A673 (cell line): ENCODE results near the gene KCNMB1. TPM values are rescaled to one million over a fixed set of nuclear protein-coding genes. Genes with fewer than 3 reads are reported as not detected.

Experiments used
- BruUV-seq: library from RNA; stranded (reverse); fragments of 400-500 nt; replicated peaks from 2 replicates; lab custom pipeline; 2021; lab: Mats Ljungman, UMichigan
- CTCF ChIA-PET: fragments of 300-600 bp; sonication (Branson Sonifier 250); formaldehyde crosslinking; loops from one replicate; lab custom pipeline; 2022; ENCODE audit warnings: antibody characterized with exemption; lab: Charles Lee
- POLR2A ChIA-PET: fragments of 300-600 bp; sonication (Branson Sonifier 250); formaldehyde crosslinking; loops from one replicate; lab custom pipeline; 2022; ENCODE audit warnings: antibody characterized with exemption; ENCODE audit not compliant: low non-redundant PET; lab: Charles Lee
- DNase-seq: peaks from one replicate; pipeline ENCODE4 v3.0.0-alpha.2; 2015; ENCODE audit warnings: low spot score
- H3K27ac ChIP-seq: fragments of 200-600 bp; sonication (generic); 2 replicates; pipeline ENCODE4 v1.5.1; 2016; ENCODE audit warnings: mixed run types, low read depth, mild to moderate bottlenecking, mixed read lengths, antibody characterized with exemption, low read length; ENCODE audit not compliant: poor library complexity, severe bottlenecking
- H3K27me3 ChIP-seq: fragments of 200-600 bp; sonication (generic); replicated peaks from 2 replicates; pipeline ENCODE4 v1.6.1; 2017; ENCODE audit warnings: mixed run types, low read depth, mild to moderate bottlenecking, mixed read lengths, antibody characterized with exemption, low read length; ENCODE audit not compliant: insufficient read depth, poor library complexity
- H3K36me3 ChIP-seq: fragments of 200-600 bp; sonication (generic); 2 replicates; pipeline ENCODE4 v1.6.1; 2016; ENCODE audit warnings: mixed run types, mild to moderate bottlenecking, mixed read lengths, antibody characterized with exemption, low read length; ENCODE audit not compliant: insufficient read depth, poor library complexity, severe bottlenecking
- H3K4me1 ChIP-seq: fragments of 200-600 bp; sonication (generic); 2 replicates; pipeline ENCODE4 v1.6.1; 2017; ENCODE audit warnings: mixed run types, mild to moderate bottlenecking, mixed read lengths, antibody characterized with exemption, low read length; ENCODE audit not compliant: insufficient read depth, poor library complexity, severe bottlenecking
- H3K4me3 ChIP-seq: fragments of 200-600 bp; sonication (generic); 2 replicates; pipeline ENCODE4 v1.5.1; 2016; ENCODE audit warnings: low read depth, mixed run types, mild to moderate bottlenecking, mixed read lengths, low read length; ENCODE audit not compliant: poor library complexity, severe bottlenecking
- H3K9me3 ChIP-seq: fragments of 200-600 bp; sonication (generic); 2 replicates; pipeline ENCODE4 v1.6.1; 2016; ENCODE audit warnings: mixed run types, low read depth, mild to moderate bottlenecking, mixed read lengths, antibody characterized with exemption, low read length; ENCODE audit not compliant: poor library complexity, severe bottlenecking
- EZH2 ChIP-seq: fragments of 200-600 bp; sonication (generic); IDR thresholded peaks from 2 replicates; pipeline ENCODE4 v1.6.1; 2017; ENCODE audit warnings: borderline replicate concordance, low read depth, mild to moderate bottlenecking, mixed read lengths, antibody characterized with exemption, low read length; ENCODE audit not compliant: poor library complexity, severe bottlenecking
- intact Hi-C: fragments of 100-400 bp; cut with micrococcal nuclease; formaldehyde crosslinking; loops from one replicate; pipeline ENCODE4 v1.10.0; 2022; ENCODE audit not compliant: unreplicated experiment
- total RNA-seq: library from RNA; stranded (reverse); gene quantifications from 2 replicates; pipeline ENCODE4 v1.2.3, GENCODE V29; 2021
- TF ChIP-seq, protein P1 (sequence below): fragments of 300-800, 200-600 bp; sonication (generic); conservative IDR thresholded peaks from 2 replicates; pipeline ENCODE4 v1.5.1; 2017; ENCODE audit warnings: low read depth, mild to moderate bottlenecking, antibody characterized with exemption, low read length, moderate library complexity, mixed read lengths

Gene KCNMB1
- total RNA-seq, 1 experiment from 2014 or later: not detected

DNA sequence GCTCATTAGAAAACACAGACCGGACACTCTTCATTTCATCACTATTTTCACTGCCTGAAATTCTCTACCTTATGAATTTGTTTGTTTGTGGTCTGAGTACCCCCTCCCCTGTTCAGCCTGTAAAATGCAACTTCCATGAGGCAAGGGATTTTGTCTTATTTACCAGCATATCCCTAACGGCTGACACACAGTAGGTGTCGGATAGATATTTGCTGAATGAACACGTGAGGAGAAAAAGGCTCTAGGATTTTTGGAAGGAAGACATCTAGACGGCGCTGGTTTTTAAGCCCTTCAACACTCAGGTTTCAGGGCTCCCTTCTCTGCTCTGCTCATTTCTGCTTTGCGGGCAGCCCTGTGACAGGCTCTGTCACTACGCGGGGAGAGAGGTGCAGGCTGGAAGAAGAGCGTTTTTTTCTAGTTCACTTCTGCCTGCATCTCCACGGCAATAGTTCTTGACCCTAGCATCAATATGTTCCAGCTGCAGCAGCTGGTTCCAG lies 41.0 kb downstream of the KCNMB1 start:
- TF ChIP-seq, protein P1, sequence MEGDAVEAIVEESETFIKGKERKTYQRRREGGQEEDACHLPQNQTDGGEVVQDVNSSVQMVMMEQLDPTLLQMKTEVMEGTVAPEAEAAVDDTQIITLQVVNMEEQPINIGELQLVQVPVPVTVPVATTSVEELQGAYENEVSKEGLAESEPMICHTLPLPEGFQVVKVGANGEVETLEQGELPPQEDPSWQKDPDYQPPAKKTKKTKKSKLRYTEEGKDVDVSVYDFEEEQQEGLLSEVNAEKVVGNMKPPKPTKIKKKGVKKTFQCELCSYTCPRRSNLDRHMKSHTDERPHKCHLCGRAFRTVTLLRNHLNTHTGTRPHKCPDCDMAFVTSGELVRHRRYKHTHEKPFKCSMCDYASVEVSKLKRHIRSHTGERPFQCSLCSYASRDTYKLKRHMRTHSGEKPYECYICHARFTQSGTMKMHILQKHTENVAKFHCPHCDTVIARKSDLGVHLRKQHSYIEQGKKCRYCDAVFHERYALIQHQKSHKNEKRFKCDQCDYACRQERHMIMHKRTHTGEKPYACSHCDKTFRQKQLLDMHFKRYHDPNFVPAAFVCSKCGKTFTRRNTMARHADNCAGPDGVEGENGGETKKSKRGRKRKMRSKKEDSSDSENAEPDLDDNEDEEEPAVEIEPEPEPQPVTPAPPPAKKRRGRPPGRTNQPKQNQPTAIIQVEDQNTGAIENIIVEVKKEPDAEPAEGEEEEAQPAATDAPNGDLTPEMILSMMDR: 0 out of 2 replicates have a peak, but pooled peaks have one; percentile 18
- TF ChIP-seq EZH2: no peak
- H3K27me3 ChIP-seq: no peaks in the 10 kb centered on the region
- H3K36me3 ChIP-seq: no peaks in the 10 kb centered on the region
- H3K4me1 ChIP-seq: no peaks in the 10 kb centered on the region
- intact Hi-C loops: no loop called here
- H3K4me3 ChIP-seq: no peak overlapping the region
- H3K27ac ChIP-seq: no peak overlapping the region
- no TSS peak for BruUV-seq
- H3K9me3 ChIP-seq: peaks cover 13% of the 10 kb centered on the region
- CTCF ChIA-PET: no interaction called here
- POLR2A ChIA-PET: no interaction called here
- no peak for DNase-seq

DNA sequence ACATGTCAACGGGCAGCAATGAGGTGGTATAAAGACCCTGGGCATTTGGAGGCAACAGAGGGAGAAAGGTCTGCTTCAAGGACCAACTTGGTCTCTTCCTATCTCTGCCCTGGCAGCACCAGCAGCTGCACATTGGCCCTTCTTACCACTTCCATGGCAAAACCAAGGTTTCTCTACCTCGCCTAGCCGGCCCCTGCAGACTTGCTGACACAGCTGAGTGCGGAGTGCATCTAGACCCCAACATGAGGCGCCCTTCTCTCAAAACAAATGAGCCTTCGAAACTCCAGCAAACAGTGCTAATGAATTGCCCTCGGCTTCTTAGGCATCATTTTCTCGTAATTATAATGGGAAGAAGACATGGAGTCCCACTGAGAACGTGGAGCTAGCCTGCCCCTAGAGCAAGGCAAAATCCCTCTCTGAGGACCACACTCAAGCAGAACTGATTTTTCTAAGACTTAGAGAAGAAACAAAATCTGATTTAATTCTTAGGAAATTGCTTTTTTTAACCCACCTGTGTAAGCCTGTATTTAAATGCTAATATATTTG lies 42.1 kb downstream of the KCNMB1 start:
- Histone ChIP-seq H3K36me3 (no peaks in the 10 kb centered on the region), H3K4me1 (no peaks in the 10 kb centered on the region), H3K9me3 (peaks cover 8% of the 10 kb centered on the region), H3K27ac (no peak overlapping the region), H3K4me3 (no peak overlapping the region), H3K27me3 (no peaks in the 10 kb centered on the region)
- BruUV-seq: no TSS peak
- intact Hi-C loops: no loop called here
- ChIA-PET POLR2A (no interaction called here), CTCF (no interaction called here)
- TF ChIP-seq EZH2: no peak
- TF ChIP-seq, protein P1: no peak
- DNase-seq: no peak

GRCh38 chr5:170345971-170346370 lies 43.2 kb downstream of the KCNMB1 start:
- CTCF ChIA-PET: no interaction called here
- intact Hi-C loops: no loop called here

More at GRCh38 chr5:170345971-170346370, 43.2 kb downstream of the KCNMB1 start:
- TF ChIP-seq EZH2: no peak
- TF ChIP-seq, protein P1: no peak
- H3K4me1 ChIP-seq: no peaks in the 10 kb centered on the region
- POLR2A ChIA-PET: no interaction called here
- BruUV-seq: no TSS peak
- no peak overlapping the region for H3K4me3 ChIP-seq
- H3K36me3 ChIP-seq: no peaks in the 10 kb centered on the region
- H3K27ac ChIP-seq: no peak overlapping the region
- no peak for DNase-seq
- no peaks in the 10 kb centered on the region for H3K27me3 ChIP-seq
- H3K9me3 ChIP-seq: peaks cover 8% of the 10 kb centered on the region
